Astrocyte (in vitro differentiated cells and primary cell): ENCODE measurements around the gene CCT5. TPM values are rescaled to one million over a fixed set of nuclear protein-coding genes. Genes with fewer than 3 reads are reported as not detected.

Experiments used
- DNase-seq: peaks from one replicate; pipeline ENCODE4 v3.0.0-alpha.2; 2010; ENCODE audit warnings: low read depth
- FAIRE-seq: peaks from 2 replicates; lab custom pipeline; 2011; peaks lifted over from hg19 to GRCh38; lab: Jason Lieb, UNC
- H2AFZ ChIP-seq: 2 replicates; pipeline ENCODE4 v1.6.0; 2012; ENCODE audit warnings: low read depth, low read length, inconsistent platforms
- H3K27ac ChIP-seq: 2 replicates; pipeline ENCODE4 v1.5.1; 2011; ENCODE audit warnings: low read depth, low read length, inconsistent platforms
- H3K27me3 ChIP-seq: 2 replicates; pipeline ENCODE4 v1.6.0; 2011; ENCODE audit warnings: low read length, inconsistent platforms; ENCODE audit not compliant: insufficient read depth
- H3K36me3 ChIP-seq: 2 replicates; pipeline ENCODE4 v1.5.1; 2011; ENCODE audit warnings: low read length, inconsistent platforms; ENCODE audit not compliant: insufficient read depth
- H3K4me1 ChIP-seq: 2 replicates; pipeline ENCODE4 v1.5.1; 2011; ENCODE audit warnings: low read length, inconsistent platforms; ENCODE audit not compliant: insufficient read depth
- H3K4me2 ChIP-seq: 2 replicates; pipeline ENCODE4 v1.6.0; 2012; ENCODE audit warnings: low read length, inconsistent platforms
- H3K4me3 ChIP-seq: 2 replicates; pipeline ENCODE4 v1.5.1; 2011; ENCODE audit warnings: low read depth, mild to moderate bottlenecking, low read length, inconsistent platforms; ENCODE audit not compliant: insufficient read depth
- H3K79me2 ChIP-seq: 2 replicates; pipeline ENCODE4 v1.6.0; 2012; ENCODE audit warnings: mild to moderate bottlenecking, low read length, inconsistent platforms; ENCODE audit not compliant: insufficient read depth
- H3K9ac ChIP-seq: 2 replicates; pipeline ENCODE4 v1.6.0; 2012; ENCODE audit warnings: mild to moderate bottlenecking, low read length, inconsistent platforms
- H3K9me3 ChIP-seq: 2 replicates; pipeline ENCODE4 v1.5.1; 2012; ENCODE audit warnings: low read depth, mild to moderate bottlenecking, low read length, inconsistent platforms; ENCODE audit not compliant: insufficient read depth
- H4K20me1 ChIP-seq: 2 replicates; pipeline ENCODE4 v1.6.0; 2012; ENCODE audit warnings: low read length, inconsistent platforms; ENCODE audit not compliant: insufficient read depth
- H3K27ac Mint-ChIP-seq: one replicate; pipeline ENCODE4 v1.8.0; 2021; ENCODE audit warnings: mild to moderate bottlenecking, mixed read lengths; ENCODE audit not compliant: unreplicated experiment
- H3K27me3 Mint-ChIP-seq: one replicate; pipeline ENCODE4 v1.8.0; 2021; ENCODE audit warnings: low read depth, mixed read lengths; ENCODE audit not compliant: unreplicated experiment
- H3K36me3 Mint-ChIP-seq: one replicate; pipeline ENCODE4 v1.8.0; 2021; ENCODE audit warnings: low read depth, mixed read lengths; ENCODE audit not compliant: unreplicated experiment
- H3K4me1 Mint-ChIP-seq: one replicate; pipeline ENCODE4 v1.8.0; 2021; ENCODE audit warnings: low read depth, mixed read lengths; ENCODE audit not compliant: unreplicated experiment
- H3K4me3 Mint-ChIP-seq: one replicate; pipeline ENCODE4 v1.8.0; 2021; ENCODE audit warnings: mild to moderate bottlenecking, moderate library complexity, mixed read lengths; ENCODE audit not compliant: unreplicated experiment
- H3K9me3 Mint-ChIP-seq: one replicate; pipeline ENCODE4 v1.8.0; 2021; ENCODE audit warnings: mild to moderate bottlenecking, mixed read lengths; ENCODE audit not compliant: unreplicated experiment
- CTCF ChIP-seq: IDR thresholded peaks from 2 replicates; pipeline ENCODE4 v1.5.1; 2011; ENCODE audit warnings: low read depth, mild to moderate bottlenecking, inconsistent platforms, low read length, moderate library complexity; ENCODE audit not compliant: insufficient read depth
- EZH2 ChIP-seq: IDR thresholded peaks from 2 replicates; pipeline ENCODE4 v1.6.1; 2012; ENCODE audit warnings: mild to moderate bottlenecking, low read length, inconsistent platforms; ENCODE audit not compliant: insufficient read depth
- total RNA-seq: library from RNA; stranded (reverse); gene quantifications from 2 replicates; pipeline ENCODE4 v1.2.1, GENCODE V29; 2021

Gene CCT5
- total RNA-seq, 1 donor from 2014 or later, result 276 TPM

GRCh38 chr5:10315201-10315600 is 65.1 kb downstream of the CCT5 start:
- DNase-seq, result no peak
- no peak overlapping the region for H2AFZ ChIP-seq
- H3K27ac ChIP-seq, result no peak overlapping the region
- no peak overlapping the region for H3K4me3 ChIP-seq
- Mint-ChIP-seq H3K36me3 (no peaks in the 10 kb centered on the region), H3K4me3 (no peak overlapping the region), H3K27ac (no peak overlapping the region), H3K27me3 (peaks cover 7% of the 10 kb centered on the region), H3K9me3 (peaks cover 6% of the 10 kb centered on the region), H3K4me1 (peaks cover 14% of the 10 kb centered on the region)
- FAIRE-seq, result no peak
- no peaks in the 10 kb centered on the region for H3K27me3 ChIP-seq
- peaks cover 6% of the 10 kb centered on the region for H3K4me1 ChIP-seq
- no peaks in the 10 kb centered on the region for H3K36me3 ChIP-seq
- no peaks in the 10 kb centered on the region for H3K79me2 ChIP-seq
- no peaks in the 10 kb centered on the region for H4K20me1 ChIP-seq
- H3K9me3 ChIP-seq, result no peaks in the 10 kb centered on the region
- no peak overlapping the region for H3K9ac ChIP-seq
- no peak for TF ChIP-seq EZH2
- TF ChIP-seq CTCF, result no peak
- no peak overlapping the region for H3K4me2 ChIP-seq

Other genes with a start within 250 kb of the CCT5 start
- 13.8 and 15.3 TPM in 2 replicates for gene ATPSCKMT, start 392 bp upstream of the CCT5 start, total RNA-seq
- gene CMBL, start 57.6 kb downstream of the CCT5 start, total RNA-seq, result 32.6 and 39.7 TPM in 2 replicates
- 139 and 142 TPM in 2 replicates for gene MARCHF6, start 103.4 kb downstream of the CCT5 start, total RNA-seq
- 0.60 and 0.77 TPM in 2 replicates for gene ROPN1L, start 191.6 kb downstream of the CCT5 start, total RNA-seq